ENCODE results near the gene ST3GAL3. TPM values are rescaled to one million over a fixed set of nuclear protein-coding genes. Genes with fewer than 3 reads are reported as not detected.

The ST3GAL3 gene
- total and polyA plus RNA-seq, 2 donors (not counting 1 experiment from before 2014, with no cell fraction given) = 13.7 to 16.3 TPM

GRCh38 chr1:43872280-43872679 lies 164.9 kb downstream of the ST3GAL3 start:
- TF ChIP-seq EZH2 (IDR thresholded peaks at IDR 0.05; ENCODE audit: low read length, missing control alignments) = no peak
- TF ChIP-seq CTCF (conservative IDR thresholded peaks at IDR 0.05 in 1 of 2, IDR thresholded peaks at IDR 0.05 in 1 of 2; ENCODE audit: low read depth in 1 of 2, low read length in 2 of 2) = no peak
- no peak for DNase-seq (ENCODE audit: low read depth in 2 of 2)
- peaks cover 2% of the 10 kb centered on the region for H4K20me1 ChIP-seq (ENCODE audit: control insufficient read depth, extremely low read depth, insufficient read depth, low read length)
- H3K4me1 ChIP-seq (ENCODE audit: control insufficient read depth, extremely low read depth, insufficient read depth, low read length) = peaks cover 8% of the 10 kb centered on the region
- no peaks in the 10 kb centered on the region for H3K9me3 ChIP-seq (ENCODE audit: control insufficient read depth, insufficient read depth, low read depth, low read length)
- no peak overlapping the region for H3K9ac ChIP-seq (ENCODE audit: insufficient read depth, low read length)
- H3K4me3 ChIP-seq (replicated peaks in 1 of 4; ENCODE audit: control extremely low read depth in 1 of 4, insufficient read depth in 1 of 4, low read depth in 3 of 4, low read length in 4 of 4) = no peak overlapping the region
- H2AFZ ChIP-seq (ENCODE audit: low read length) = no peak overlapping the region
- H3K4me2 ChIP-seq (ENCODE audit: extremely low read depth, insufficient read depth, low read length) = no peak overlapping the region
- no peaks in the 10 kb centered on the region for H3K27me3 ChIP-seq (ENCODE audit: control insufficient read depth, insufficient read depth, low read length)
- H3K27ac ChIP-seq (ENCODE audit: insufficient read depth, low read length) = no peak overlapping the region
- H3K36me3 ChIP-seq (ENCODE audit: control insufficient read depth, insufficient read depth, low read length) = no peaks in the 10 kb centered on the region
- no peaks in the 10 kb centered on the region for H3K79me2 ChIP-seq (ENCODE audit: control insufficient read depth, insufficient read depth, low read length)

GRCh38 chr1:43873851-43874250 lies 166.5 kb downstream of the ST3GAL3 start:
- Histone ChIP-seq H3K9me3 (ENCODE audit: control insufficient read depth, insufficient read depth, low read depth, low read length) (no peaks in the 10 kb centered on the region), H3K27me3 (ENCODE audit: control insufficient read depth, insufficient read depth, low read length) (no peaks in the 10 kb centered on the region), H3K4me3 (replicated peaks in 1 of 4; ENCODE audit: control extremely low read depth in 1 of 4, insufficient read depth in 1 of 4, low read depth in 3 of 4, low read length in 4 of 4) (no peak overlapping the region), H3K4me2 (ENCODE audit: extremely low read depth, insufficient read depth, low read length) (no peak overlapping the region), H3K9ac (ENCODE audit: insufficient read depth, low read length) (no peak overlapping the region), H3K79me2 (ENCODE audit: control insufficient read depth, insufficient read depth, low read length) (no peaks in the 10 kb centered on the region), H4K20me1 (ENCODE audit: control insufficient read depth, extremely low read depth, insufficient read depth, low read length) (peaks cover 2% of the 10 kb centered on the region), H3K36me3 (ENCODE audit: control insufficient read depth, insufficient read depth, low read length) (no peaks in the 10 kb centered on the region), H3K4me1 (ENCODE audit: control insufficient read depth, extremely low read depth, insufficient read depth, low read length) (peaks cover 1% of the 10 kb centered on the region), H2AFZ (ENCODE audit: low read length) (no peak overlapping the region), H3K27ac (ENCODE audit: insufficient read depth, low read length) (no peak overlapping the region)
- TF ChIP-seq CTCF (conservative IDR thresholded peaks at IDR 0.05 in 1 of 2, IDR thresholded peaks at IDR 0.05 in 1 of 2; ENCODE audit: low read depth in 1 of 2, low read length in 2 of 2) = no peak
- no peak for TF ChIP-seq EZH2 (IDR thresholded peaks at IDR 0.05; ENCODE audit: low read length, missing control alignments)
- no peak for DNase-seq (ENCODE audit: low read depth in 2 of 2)

- DNase-seq (ENCODE audit: low read depth in 2 of 2) = no peak
- Histone ChIP-seq H3K36me3 (ENCODE audit: control insufficient read depth, insufficient read depth, low read length) (no peaks in the 10 kb centered on the region), H3K9me3 (ENCODE audit: control insufficient read depth, insufficient read depth, low read depth, low read length) (no peaks in the 10 kb centered on the region), H3K4me2 (ENCODE audit: extremely low read depth, insufficient read depth, low read length) (no peak overlapping the region), H2AFZ (ENCODE audit: low read length) (no peak overlapping the region), H4K20me1 (ENCODE audit: control insufficient read depth, extremely low read depth, insufficient read depth, low read length) (peaks cover 2% of the 10 kb centered on the region), H3K4me1 (ENCODE audit: control insufficient read depth, extremely low read depth, insufficient read depth, low read length) (no peaks in the 10 kb centered on the region), H3K9ac (ENCODE audit: insufficient read depth, low read length) (no peak overlapping the region), H3K27ac (ENCODE audit: insufficient read depth, low read length) (no peak overlapping the region), H3K79me2 (ENCODE audit: control insufficient read depth, insufficient read depth, low read length) (no peaks in the 10 kb centered on the region), H3K27me3 (ENCODE audit: control insufficient read depth, insufficient read depth, low read length) (no peaks in the 10 kb centered on the region), H3K4me3 (replicated peaks in 1 of 4; ENCODE audit: control extremely low read depth in 1 of 4, insufficient read depth in 1 of 4, low read depth in 3 of 4, low read length in 4 of 4) (no peak overlapping the region)
- TF ChIP-seq CTCF (conservative IDR thresholded peaks at IDR 0.05 in 1 of 2, IDR thresholded peaks at IDR 0.05 in 1 of 2; ENCODE audit: low read depth in 1 of 2, low read length in 2 of 2) (no peak), EZH2 (IDR thresholded peaks at IDR 0.05; ENCODE audit: low read length, missing control alignments) (no peak)
Observed at GRCh38 chr1:43874716-43875115, 167.4 kb downstream of the ST3GAL3 start.
